ENCODE data around the gene DOCK3. TPM values are rescaled to one million over a fixed set of nuclear protein-coding genes. Genes with fewer than 3 reads are reported as not detected.

The DOCK3 gene
- total RNA-seq, 1 experiment from 2014 or later, result 5.6 TPM

DNA sequence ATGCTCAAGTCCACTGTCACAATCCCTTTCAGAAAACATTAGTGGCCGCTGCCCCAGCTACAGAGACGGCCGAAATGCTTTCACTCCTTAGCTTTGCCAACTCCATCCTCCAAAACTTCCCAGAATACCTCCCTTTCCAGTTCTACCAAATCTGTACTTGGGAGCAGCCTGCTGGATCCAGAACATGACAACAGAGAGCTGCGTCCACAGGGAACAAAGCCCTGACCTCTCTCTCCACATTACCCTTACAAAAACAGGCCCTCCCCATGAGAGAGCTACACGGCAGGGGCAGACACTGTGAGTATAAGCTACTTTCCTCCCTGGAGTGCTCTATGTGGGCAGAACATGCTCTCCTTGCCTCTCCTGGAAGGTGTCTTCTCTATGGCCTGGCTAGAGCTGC lies 722.7 kb downstream of the DOCK3 start:
- Mint-ChIP-seq H3K9me3 (no peaks in the 10 kb centered on the region), H3K27me3 (ENCODE audit: low read depth) (no peaks in the 10 kb centered on the region), H3K36me3 (peaks cover 55% of the 10 kb centered on the region), H3K4me3 (no peak overlapping the region), H3K4me1 (peaks cover 25% of the 10 kb centered on the region), H3K27ac (peak overlapping the region; percentile 51)
- POLR2A ChIA-PET, result no interaction called here
- ATAC-seq (peak; percentile 27), DNase-seq (ENCODE audit: low spot score) (no peak)
- TF ChIP-seq GRHL2 (CRISPR knock-in tag; IDR thresholded peaks at IDR 0.05; ENCODE audit: insufficient replicate concordance, severe bottlenecking), result no peak
- no peak for TF ChIP-seq ZNF423 (CRISPR knock-in tag; IDR thresholded peaks at IDR 0.05)
- TF ChIP-seq, protein P1, sequence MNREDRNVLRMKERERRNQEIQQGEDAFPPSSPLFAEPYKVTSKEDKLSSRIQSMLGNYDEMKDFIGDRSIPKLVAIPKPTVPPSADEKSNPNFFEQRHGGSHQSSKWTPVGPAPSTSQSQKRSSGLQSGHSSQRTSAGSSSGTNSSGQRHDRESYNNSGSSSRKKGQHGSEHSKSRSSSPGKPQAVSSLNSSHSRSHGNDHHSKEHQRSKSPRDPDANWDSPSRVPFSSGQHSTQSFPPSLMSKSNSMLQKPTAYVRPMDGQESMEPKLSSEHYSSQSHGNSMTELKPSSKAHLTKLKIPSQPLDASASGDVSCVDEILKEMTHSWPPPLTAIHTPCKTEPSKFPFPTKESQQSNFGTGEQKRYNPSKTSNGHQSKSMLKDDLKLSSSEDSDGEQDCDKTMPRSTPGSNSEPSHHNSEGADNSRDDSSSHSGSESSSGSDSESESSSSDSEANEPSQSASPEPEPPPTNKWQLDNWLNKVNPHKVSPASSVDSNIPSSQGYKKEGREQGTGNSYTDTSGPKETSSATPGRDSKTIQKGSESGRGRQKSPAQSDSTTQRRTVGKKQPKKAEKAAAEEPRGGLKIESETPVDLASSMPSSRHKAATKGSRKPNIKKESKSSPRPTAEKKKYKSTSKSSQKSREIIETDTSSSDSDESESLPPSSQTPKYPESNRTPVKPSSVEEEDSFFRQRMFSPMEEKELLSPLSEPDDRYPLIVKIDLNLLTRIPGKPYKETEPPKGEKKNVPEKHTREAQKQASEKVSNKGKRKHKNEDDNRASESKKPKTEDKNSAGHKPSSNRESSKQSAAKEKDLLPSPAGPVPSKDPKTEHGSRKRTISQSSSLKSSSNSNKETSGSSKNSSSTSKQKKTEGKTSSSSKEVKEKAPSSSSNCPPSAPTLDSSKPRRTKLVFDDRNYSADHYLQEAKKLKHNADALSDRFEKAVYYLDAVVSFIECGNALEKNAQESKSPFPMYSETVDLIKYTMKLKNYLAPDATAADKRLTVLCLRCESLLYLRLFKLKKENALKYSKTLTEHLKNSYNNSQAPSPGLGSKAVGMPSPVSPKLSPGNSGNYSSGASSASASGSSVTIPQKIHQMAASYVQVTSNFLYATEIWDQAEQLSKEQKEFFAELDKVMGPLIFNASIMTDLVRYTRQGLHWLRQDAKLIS (CRISPR knock-in tag; IDR thresholded peaks at IDR 0.05; ENCODE audit: borderline replicate concordance), result no peak
- TF ChIP-seq, protein P2, sequence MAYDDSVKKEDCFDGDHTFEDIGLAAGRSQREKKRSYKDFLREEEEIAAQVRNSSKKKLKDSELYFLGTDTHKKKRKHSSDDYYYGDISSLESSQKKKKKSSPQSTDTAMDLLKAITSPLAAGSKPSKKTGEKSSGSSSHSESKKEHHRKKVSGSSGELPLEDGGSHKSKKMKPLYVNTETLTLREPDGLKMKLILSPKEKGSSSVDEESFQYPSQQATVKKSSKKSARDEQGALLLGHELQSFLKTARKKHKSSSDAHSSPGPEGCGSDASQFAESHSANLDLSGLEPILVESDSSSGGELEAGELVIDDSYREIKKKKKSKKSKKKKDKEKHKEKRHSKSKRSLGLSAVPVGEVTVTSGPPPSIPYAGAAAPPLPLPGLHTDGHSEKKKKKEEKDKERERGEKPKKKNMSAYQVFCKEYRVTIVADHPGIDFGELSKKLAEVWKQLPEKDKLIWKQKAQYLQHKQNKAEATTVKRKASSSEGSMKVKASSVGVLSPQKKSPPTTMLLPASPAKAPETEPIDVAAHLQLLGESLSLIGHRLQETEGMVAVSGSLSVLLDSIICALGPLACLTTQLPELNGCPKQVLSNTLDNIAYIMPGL (CRISPR knock-in tag; IDR thresholded peaks at IDR 0.05), result no peak
- TF ChIP-seq NR3C1 (CRISPR knock-in tag; conservative IDR thresholded peaks at IDR 0.05; ENCODE audit: low read depth), result no peak
- TF ChIP-seq ETV6 (CRISPR knock-in tag; IDR thresholded peaks at IDR 0.05), result no peak
- TF ChIP-seq, protein P3, sequence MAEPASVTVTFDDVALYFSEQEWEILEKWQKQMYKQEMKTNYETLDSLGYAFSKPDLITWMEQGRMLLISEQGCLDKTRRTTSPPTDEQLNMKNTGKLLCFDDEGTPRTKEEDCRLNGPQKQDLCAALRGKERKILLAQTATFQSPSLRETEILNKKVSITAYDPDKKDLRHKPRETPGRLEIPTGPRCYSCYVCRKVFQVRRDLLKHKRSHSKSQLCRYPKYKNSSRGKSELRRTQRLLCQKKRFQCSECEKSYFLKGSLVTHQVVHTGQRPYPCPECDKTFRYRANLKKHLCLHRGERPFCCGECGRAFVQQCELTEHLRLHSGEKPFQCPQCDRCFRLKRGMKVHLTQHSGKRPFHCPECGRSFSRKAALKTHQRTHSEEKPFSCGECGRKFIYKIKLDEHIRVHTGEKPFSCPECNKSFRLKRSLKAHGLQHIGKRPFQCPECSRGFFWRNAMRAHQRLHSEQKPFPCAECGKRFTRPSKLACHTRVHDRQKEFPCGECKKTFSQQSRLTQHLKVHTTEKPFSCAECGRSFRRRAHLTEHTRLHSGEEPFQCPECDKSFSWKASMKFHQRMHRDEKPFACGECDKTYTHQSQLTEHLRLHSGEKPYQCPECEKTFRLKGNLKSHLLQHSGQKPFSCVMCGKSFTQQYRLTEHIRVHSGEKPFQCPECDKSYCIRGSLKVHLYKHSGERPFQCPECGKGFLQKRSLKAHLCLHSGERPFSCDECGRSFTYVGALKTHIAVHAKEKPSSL (CRISPR knock-in tag; conservative IDR thresholded peaks at IDR 0.05), result no peak
- TF ChIP-seq, protein P4, sequence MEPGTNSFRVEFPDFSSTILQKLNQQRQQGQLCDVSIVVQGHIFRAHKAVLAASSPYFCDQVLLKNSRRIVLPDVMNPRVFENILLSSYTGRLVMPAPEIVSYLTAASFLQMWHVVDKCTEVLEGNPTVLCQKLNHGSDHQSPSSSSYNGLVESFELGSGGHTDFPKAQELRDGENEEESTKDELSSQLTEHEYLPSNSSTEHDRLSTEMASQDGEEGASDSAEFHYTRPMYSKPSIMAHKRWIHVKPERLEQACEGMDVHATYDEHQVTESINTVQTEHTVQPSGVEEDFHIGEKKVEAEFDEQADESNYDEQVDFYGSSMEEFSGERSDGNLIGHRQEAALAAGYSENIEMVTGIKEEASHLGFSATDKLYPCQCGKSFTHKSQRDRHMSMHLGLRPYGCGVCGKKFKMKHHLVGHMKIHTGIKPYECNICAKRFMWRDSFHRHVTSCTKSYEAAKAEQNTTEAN (CRISPR knock-in tag; IDR thresholded peaks at IDR 0.05), result no peak
- TF ChIP-seq SMAD4 (CRISPR knock-in tag; IDR thresholded peaks at IDR 0.05), result no peak
- TF ChIP-seq, protein P5, sequence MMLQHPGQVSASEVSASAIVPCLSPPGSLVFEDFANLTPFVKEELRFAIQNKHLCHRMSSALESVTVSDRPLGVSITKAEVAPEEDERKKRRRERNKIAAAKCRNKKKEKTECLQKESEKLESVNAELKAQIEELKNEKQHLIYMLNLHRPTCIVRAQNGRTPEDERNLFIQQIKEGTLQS (CRISPR knock-in tag; conservative IDR thresholded peaks at IDR 0.05), result no peak
- CTCF ChIA-PET, result interaction anchor here (1.1 kb wide), 1 partner anchor 272 kb away, joined by 3 read pairs; no protein-coding TSS in a partner anchor

DNA sequence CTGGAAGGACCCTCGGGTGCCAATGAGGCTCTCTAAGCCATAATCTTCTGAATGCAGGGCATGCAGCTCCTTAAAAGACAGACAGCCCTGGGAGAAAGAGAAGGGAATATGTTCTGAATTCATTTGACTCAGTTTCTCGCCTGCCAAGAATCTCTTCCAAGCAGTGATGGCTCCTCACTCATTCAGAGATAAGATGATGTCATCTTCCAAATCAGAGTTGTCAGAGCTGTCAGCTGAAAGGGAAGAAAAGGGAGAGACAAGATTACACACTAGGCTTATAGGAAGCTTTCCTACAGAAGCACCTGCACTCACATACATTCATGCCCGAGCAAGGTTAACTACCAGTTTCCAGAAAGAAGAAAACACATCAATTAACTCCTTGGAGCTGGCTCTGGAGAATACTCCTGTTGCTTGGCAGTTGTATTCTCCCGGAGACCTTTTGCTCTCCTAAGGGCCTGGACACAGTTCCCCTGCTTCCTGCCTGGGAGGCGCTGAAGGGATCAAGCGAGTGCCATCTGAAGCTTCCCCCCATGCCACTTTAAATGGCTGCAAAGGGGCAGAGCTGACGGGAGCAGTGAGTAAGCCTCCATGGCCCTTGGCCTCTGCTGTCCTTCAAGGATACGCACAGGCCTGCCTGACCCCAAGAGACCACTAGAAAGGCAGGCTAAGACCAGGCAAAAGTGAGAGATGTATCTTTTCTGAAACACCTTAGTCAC lies 724.0 kb downstream of the DOCK3 start:
- Mint-ChIP-seq H3K27ac (peak overlapping the region; percentile 81), H3K36me3 (peaks cover 50% of the 10 kb centered on the region), H3K4me3 (no peak overlapping the region), H3K27me3 (ENCODE audit: low read depth) (no peaks in the 10 kb centered on the region), H3K9me3 (no peaks in the 10 kb centered on the region), H3K4me1 (peaks cover 15% of the 10 kb centered on the region)
- TF ChIP-seq, protein P6, sequence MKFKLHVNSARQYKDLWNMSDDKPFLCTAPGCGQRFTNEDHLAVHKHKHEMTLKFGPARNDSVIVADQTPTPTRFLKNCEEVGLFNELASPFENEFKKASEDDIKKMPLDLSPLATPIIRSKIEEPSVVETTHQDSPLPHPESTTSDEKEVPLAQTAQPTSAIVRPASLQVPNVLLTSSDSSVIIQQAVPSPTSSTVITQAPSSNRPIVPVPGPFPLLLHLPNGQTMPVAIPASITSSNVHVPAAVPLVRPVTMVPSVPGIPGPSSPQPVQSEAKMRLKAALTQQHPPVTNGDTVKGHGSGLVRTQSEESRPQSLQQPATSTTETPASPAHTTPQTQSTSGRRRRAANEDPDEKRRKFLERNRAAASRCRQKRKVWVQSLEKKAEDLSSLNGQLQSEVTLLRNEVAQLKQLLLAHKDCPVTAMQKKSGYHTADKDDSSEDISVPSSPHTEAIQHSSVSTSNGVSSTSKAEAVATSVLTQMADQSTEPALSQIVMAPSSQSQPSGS (CRISPR knock-in tag; IDR thresholded peaks at IDR 0.05; ENCODE audit: borderline replicate concordance, low read depth), result no peak
- TF ChIP-seq IRF2 (CRISPR knock-in tag; IDR thresholded peaks at IDR 0.05; ENCODE audit: borderline replicate concordance, low read depth), result no peak
- no peak for TF ChIP-seq MYBL2 (CRISPR knock-in tag; IDR thresholded peaks at IDR 0.05)
- TF ChIP-seq, protein P7, sequence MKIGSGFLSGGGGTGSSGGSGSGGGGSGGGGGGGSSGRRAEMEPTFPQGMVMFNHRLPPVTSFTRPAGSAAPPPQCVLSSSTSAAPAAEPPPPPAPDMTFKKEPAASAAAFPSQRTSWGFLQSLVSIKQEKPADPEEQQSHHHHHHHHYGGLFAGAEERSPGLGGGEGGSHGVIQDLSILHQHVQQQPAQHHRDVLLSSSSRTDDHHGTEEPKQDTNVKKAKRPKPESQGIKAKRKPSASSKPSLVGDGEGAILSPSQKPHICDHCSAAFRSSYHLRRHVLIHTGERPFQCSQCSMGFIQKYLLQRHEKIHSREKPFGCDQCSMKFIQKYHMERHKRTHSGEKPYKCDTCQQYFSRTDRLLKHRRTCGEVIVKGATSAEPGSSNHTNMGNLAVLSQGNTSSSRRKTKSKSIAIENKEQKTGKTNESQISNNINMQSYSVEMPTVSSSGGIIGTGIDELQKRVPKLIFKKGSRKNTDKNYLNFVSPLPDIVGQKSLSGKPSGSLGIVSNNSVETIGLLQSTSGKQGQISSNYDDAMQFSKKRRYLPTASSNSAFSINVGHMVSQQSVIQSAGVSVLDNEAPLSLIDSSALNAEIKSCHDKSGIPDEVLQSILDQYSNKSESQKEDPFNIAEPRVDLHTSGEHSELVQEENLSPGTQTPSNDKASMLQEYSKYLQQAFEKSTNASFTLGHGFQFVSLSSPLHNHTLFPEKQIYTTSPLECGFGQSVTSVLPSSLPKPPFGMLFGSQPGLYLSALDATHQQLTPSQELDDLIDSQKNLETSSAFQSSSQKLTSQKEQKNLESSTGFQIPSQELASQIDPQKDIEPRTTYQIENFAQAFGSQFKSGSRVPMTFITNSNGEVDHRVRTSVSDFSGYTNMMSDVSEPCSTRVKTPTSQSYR (CRISPR knock-in tag; IDR thresholded peaks at IDR 0.05), result no peak
- TF ChIP-seq TCF7 (CRISPR knock-in tag; IDR thresholded peaks at IDR 0.05; ENCODE audit: low read depth), result no peak
- TF ChIP-seq GRHL2 (CRISPR knock-in tag; IDR thresholded peaks at IDR 0.05; ENCODE audit: insufficient replicate concordance, severe bottlenecking), result no peak
- POLR2A ChIA-PET, result interaction anchor here (0.6 kb wide), 1 partner anchor 99 kb away, joined by 6 read pairs; no protein-coding TSS in a partner anchor
- CTCF ChIA-PET, result interaction anchor here (1.3 to 1.6 kb wide), 2 partner anchors 9 to 36 kb away, joined by 4 read pairs; no protein-coding TSS in a partner anchor
- no peak for ATAC-seq
- no peak for DNase-seq (ENCODE audit: low spot score)

Measured in WTC11 (cell line).